Raji (cell line): ENCODE results near the gene GATD1.

Experiments used
- POLR2A ChIP-seq: IDR thresholded peaks from 2 replicates; pipeline ENCODE4 v1.6.1; 2011; ENCODE audit warnings: low read depth, low read length, control low read depth; ENCODE audit not compliant: insufficient read depth

The GATD1 gene

GRCh38 chr11:779955-780532, 2.8 kb upstream of the GATD1 start:
- TF ChIP-seq POLR2A = no peak

GRCh38 chr11:778976-779954, 2.0 kb upstream of the GATD1 start:
- TF ChIP-seq POLR2A = peak; percentile 39; the same call in 1 of the 2 replicates

- TF ChIP-seq POLR2A = no peak
Measured at GRCh38 chr11:776561-777287, 563 bp downstream of the GATD1 start.

- no peak for TF ChIP-seq POLR2A
Measured at GRCh38 chr11:776263-776560, 1.1 kb downstream of the GATD1 start.

- no peak for TF ChIP-seq POLR2A
Measured at GRCh38 chr11:774873-775592, 2.3 kb downstream of the GATD1 start.

GRCh38 chr11:773830-774229, 3.5 kb downstream of the GATD1 start:
- no peak for TF ChIP-seq POLR2A

GRCh38 chr11:773425-773824, 3.9 kb downstream of the GATD1 start:
- TF ChIP-seq POLR2A = no peak

- TF ChIP-seq POLR2A = no peak
Measured at GRCh38 chr11:772429-773390, 4.6 kb downstream of the GATD1 start.

- TF ChIP-seq POLR2A = no peak
Measured at GRCh38 chr11:771617-772204, 5.6 kb downstream of the GATD1 start.

GRCh38 chr11:770642-771616, 6.4 kb downstream of the GATD1 start:
- TF ChIP-seq POLR2A = no peak

- TF ChIP-seq POLR2A = no peak
Measured at GRCh38 chr11:769887-770641, 7.2 kb downstream of the GATD1 start.

- TF ChIP-seq POLR2A = 0 out of 2 replicates have a peak, but pooled peaks have one; percentile 16
Measured at GRCh38 chr11:767238-767637, 10.0 kb downstream of the GATD1 start.
